ENCODE results near the gene PROC. TPM values are rescaled to one million over a fixed set of nuclear protein-coding genes. Genes with fewer than 3 reads are reported as not detected.

Gene PROC
- total and polyA plus RNA-seq, 12 donors = 0.10 to 0.16 TPM; not detected in 10

DNA sequence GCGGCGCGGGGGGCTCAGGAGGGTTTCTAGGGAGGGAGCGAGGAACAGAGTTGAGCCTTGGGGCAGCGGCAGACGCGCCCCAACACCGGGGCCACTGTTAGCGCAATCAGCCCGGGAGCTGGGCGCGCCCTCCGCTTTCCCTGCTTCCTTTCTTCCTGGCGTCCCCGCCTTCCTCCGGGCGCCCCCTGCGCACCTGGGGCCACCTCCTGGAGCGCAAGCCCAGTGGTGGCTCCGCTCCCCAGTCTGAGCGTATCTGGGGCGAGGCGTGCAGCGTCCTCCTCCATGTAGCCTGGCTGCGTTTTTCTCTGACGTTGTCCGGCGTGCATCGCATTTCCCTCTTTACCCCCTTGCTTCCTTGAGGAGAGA is 5.2 kb downstream of the PROC start:
- intact Hi-C loops (cut with DNase I) = loop anchor here (2.0 to 10.0 kb wide), 3 partner anchors 31 to 101 kb away; no protein-coding TSS in a partner anchor
- H3K4me3 ChIP-seq = peak overlapping the region in 1 of 4 donors; percentile 42
- peak in 1 of 7 donors; percentile 31 for DNase-seq
- H3K27me3 ChIP-seq = peaks cover 21% of the 10 kb centered on the region
- no peak overlapping the region for H3K27ac ChIP-seq
- no peaks in the 10 kb centered on the region for H3K36me3 ChIP-seq (replicated peaks in 1 of 2)
- no peaks in the 10 kb centered on the region for H3K9me3 ChIP-seq (replicated peaks in 1 of 3)
- TF ChIP-seq, protein P1, sequence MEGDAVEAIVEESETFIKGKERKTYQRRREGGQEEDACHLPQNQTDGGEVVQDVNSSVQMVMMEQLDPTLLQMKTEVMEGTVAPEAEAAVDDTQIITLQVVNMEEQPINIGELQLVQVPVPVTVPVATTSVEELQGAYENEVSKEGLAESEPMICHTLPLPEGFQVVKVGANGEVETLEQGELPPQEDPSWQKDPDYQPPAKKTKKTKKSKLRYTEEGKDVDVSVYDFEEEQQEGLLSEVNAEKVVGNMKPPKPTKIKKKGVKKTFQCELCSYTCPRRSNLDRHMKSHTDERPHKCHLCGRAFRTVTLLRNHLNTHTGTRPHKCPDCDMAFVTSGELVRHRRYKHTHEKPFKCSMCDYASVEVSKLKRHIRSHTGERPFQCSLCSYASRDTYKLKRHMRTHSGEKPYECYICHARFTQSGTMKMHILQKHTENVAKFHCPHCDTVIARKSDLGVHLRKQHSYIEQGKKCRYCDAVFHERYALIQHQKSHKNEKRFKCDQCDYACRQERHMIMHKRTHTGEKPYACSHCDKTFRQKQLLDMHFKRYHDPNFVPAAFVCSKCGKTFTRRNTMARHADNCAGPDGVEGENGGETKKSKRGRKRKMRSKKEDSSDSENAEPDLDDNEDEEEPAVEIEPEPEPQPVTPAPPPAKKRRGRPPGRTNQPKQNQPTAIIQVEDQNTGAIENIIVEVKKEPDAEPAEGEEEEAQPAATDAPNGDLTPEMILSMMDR (IDR thresholded peaks at IDR 0.05) = no peak
- TF ChIP-seq POLR2A (IDR thresholded peaks at IDR 0.05) = no peak
- H3K4me1 ChIP-seq (replicated peaks in 1 of 2) = peaks cover 10 to 16% of the 10 kb centered on the region in 2 donors
- 2 to 5% (median 3%) methylated on average over 17 to 29 of the region's 29 CpGs for WGBS, 4 donors

GRCh38 chr2:127423880-127424279 is 5.7 kb downstream of the PROC start:
- Histone ChIP-seq H3K27ac (no peak overlapping the region), H3K27me3 (peaks cover 21% of the 10 kb centered on the region), H3K9me3 (replicated peaks in 1 of 3) (no peaks in the 10 kb centered on the region), H3K4me3 (peak overlapping the region in 1 of 4 donors; percentile 42), H3K36me3 (replicated peaks in 1 of 2) (no peaks in the 10 kb centered on the region), H3K4me1 (replicated peaks in 1 of 2) (peaks cover 10 to 16% of the 10 kb centered on the region in 2 donors)
- no peak for TF ChIP-seq POLR2A (IDR thresholded peaks at IDR 0.05)
- TF ChIP-seq, protein P1 (IDR thresholded peaks at IDR 0.05) = peak in 2 of 6 experiments; percentile 8 to 22
- 46 to 86% (median 60%) methylated on average over 1 of the region's 1 CpG for WGBS, 4 donors
- intact Hi-C loops (cut with DNase I) = loop anchor here (2.0 to 10.0 kb wide), 3 partner anchors 31 to 102 kb away; no protein-coding TSS in a partner anchor
- peak in 1 of 7 donors; percentile 25 for DNase-seq

GRCh38 chr2:127424598-127425520 is 6.6 kb downstream of the PROC start:
- Histone ChIP-seq H3K4me3 (no peak overlapping the region), H3K4me1 (replicated peaks in 1 of 2) (peaks cover 10 to 16% of the 10 kb centered on the region in 2 donors), H3K27ac (no peak overlapping the region), H3K36me3 (replicated peaks in 1 of 2) (no peaks in the 10 kb centered on the region), H3K9me3 (replicated peaks in 1 of 3) (no peaks in the 10 kb centered on the region), H3K27me3 (peaks cover 21% of the 10 kb centered on the region)
- intact Hi-C loops (cut with DNase I) = loop anchor here (5.0 to 10.0 kb wide), 3 partner anchors 50 to 103 kb away; no protein-coding TSS in a partner anchor
- TF ChIP-seq, protein P1 (IDR thresholded peaks at IDR 0.05) = no peak
- no peak for TF ChIP-seq POLR2A (IDR thresholded peaks at IDR 0.05)
- 74 to 83% (median 80%) methylated on average over 12 to 13 of the region's 13 CpGs for WGBS, 4 donors
- peak in 1 of 7 donors; percentile 31 for DNase-seq

Measured in adrenal gland (tissue), 12 donors.